IPS-20b (cell line): ENCODE data around the gene AVL9.
"Not testable (repeated sequence)": the region's sequence is repeated elsewhere in the genome, so short reads cannot be mapped to it uniquely, and the experiment has no call there.

ENCODE experiments used
- H3K27ac ChIP-seq: one replicate; pipeline ENCODE4 v1.5.1; 2013; ENCODE audit warnings: low read length
- H3K27me3 ChIP-seq: 2 replicates; pipeline ENCODE4 v1.6.1; 2013; ENCODE audit warnings: mild to moderate bottlenecking, low read length, inconsistent platforms; ENCODE audit not compliant: insufficient read depth
- H3K36me3 ChIP-seq: 2 replicates; pipeline ENCODE4 v1.6.1; 2013; ENCODE audit warnings: low read depth, mild to moderate bottlenecking, inconsistent platforms, low read length, moderate library complexity; ENCODE audit not compliant: insufficient read depth
- H3K4me1 ChIP-seq: 2 replicates; pipeline ENCODE4 v1.6.1; 2013; ENCODE audit warnings: mild to moderate bottlenecking, control low read depth, inconsistent platforms, low read length, moderate library complexity; ENCODE audit not compliant: insufficient read depth
- H3K4me3 ChIP-seq: 2 replicates; pipeline ENCODE4 v1.5.1; 2013; ENCODE audit warnings: mild to moderate bottlenecking, low read length, inconsistent platforms
- H3K9ac ChIP-seq: 2 replicates; pipeline ENCODE4 v1.6.1; 2013; ENCODE audit warnings: low read depth, mild to moderate bottlenecking, inconsistent platforms, low read length, moderate library complexity
- H3K9me3 ChIP-seq: 2 replicates; pipeline ENCODE4 v1.6.1; 2013; ENCODE audit warnings: mild to moderate bottlenecking, low read depth, low read length, inconsistent platforms; ENCODE audit not compliant: insufficient read depth

AVL9 gene

DNA sequence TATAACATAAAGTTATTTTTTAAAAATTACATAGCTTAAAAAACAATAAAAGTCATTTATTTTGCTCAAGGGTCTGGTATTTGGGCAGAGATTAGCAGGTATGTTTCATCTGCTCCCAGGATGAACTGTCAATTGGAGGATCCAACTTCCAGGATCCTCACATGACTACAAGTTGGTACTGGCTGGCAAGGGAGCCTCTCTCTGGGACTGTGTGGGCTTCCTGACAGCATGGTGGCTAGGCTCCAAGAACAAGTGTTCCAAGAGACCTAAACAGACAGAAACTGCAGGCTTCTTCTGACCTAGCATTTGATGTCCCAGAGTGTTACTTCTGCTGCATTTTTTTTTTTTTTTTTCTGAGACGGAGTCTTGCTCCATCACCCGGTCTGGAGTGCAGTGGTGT is 107.2 kb downstream of the AVL9 start:
- Histone ChIP-seq H3K9me3 (peaks cover 11% of the 10 kb centered on the region), H3K4me3 (no peak overlapping the region), H3K27me3 (no peaks in the 10 kb centered on the region), H3K4me1 (no peaks in the 10 kb centered on the region; the same call in 1 of the 2 replicates), H3K27ac (no peak overlapping the region), H3K36me3 (no peaks in the 10 kb centered on the region), H3K9ac (no peak overlapping the region)

DNA sequence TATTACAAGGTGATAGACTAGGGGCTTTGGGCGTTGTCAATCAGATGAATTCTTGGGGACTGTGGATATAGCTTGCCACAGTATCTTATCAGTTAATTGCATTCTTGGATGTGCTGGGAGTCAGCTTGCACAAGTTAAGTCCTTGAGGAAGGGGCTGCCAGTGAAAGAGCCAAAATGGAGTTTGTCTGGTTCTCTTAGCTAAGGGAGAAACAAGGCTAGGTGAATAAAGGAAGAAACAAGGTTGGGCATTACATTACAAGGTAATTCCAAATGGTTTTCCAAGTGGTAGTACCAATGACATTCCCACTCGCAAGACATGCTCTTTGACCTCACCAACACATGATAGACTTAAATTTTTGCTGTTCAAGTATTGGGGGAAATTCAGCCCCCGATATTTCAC is 108.2 kb downstream of the AVL9 start:
- not testable (repeated sequence) for H3K9ac ChIP-seq, H3K4me1 ChIP-seq, H3K36me3 ChIP-seq, H3K27ac ChIP-seq, H3K27me3 ChIP-seq
- Histone ChIP-seq H3K4me3 (peak overlapping the region; percentile 42), H3K9me3 (peaks cover 11% of the 10 kb centered on the region)

GRCh38 chr7:32604047-32604446 is 108.8 kb downstream of the AVL9 start:
- H3K4me3 ChIP-seq, H3K36me3 ChIP-seq, H3K27me3 ChIP-seq, H3K27ac ChIP-seq, H3K9ac ChIP-seq, H3K4me1 ChIP-seq: not testable (repeated sequence)
- H3K9me3 ChIP-seq = peaks cover 11% of the 10 kb centered on the region

DNA sequence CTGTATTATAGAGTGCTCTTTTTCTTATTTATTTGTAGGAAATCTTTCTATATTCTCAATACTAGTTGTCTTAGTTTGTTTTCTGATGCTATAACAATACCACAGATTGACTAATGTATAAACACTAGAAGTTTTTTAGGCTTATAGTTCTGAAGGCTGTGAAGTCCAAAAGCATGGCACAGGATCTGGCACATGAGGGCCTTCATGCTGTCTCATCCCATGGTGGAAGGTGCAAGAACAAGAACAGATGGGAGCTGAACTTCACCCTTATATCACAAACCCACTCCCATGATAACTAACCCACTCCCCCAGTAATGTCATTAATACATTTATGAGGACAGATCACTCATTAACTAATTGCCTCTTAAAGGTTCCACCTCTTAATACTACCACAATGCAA is 109.7 kb downstream of the AVL9 start:
- H3K27me3 ChIP-seq = no peaks in the 10 kb centered on the region
- no peak overlapping the region for H3K9ac ChIP-seq
- no peaks in the 10 kb centered on the region; the same call in 1 of the 2 replicates for H3K4me1 ChIP-seq
- no peak overlapping the region for H3K4me3 ChIP-seq
- H3K36me3 ChIP-seq = no peaks in the 10 kb centered on the region
- H3K9me3 ChIP-seq = peaks cover 11% of the 10 kb centered on the region
- no peak overlapping the region for H3K27ac ChIP-seq

DNA sequence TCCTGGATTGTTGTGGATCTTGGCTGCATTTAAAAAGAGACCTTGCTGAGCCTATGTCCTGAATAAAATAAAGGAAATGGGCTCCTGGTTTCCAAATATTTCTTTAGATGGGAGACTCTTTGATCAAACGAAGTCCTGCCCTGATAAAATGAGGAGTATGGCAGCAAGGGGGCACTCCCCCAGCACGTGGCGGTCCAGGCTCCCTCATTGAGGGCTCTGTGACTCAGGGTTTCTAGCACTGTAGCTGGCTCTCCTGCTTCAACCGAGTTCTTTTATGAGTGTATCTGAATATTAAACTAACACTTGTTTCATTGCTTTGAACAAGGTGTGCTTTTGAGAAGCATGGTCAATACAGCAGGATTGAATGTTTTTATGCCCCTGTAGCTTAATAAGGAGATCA is 114.2 kb downstream of the AVL9 start:
- H3K36me3 ChIP-seq = no peaks in the 10 kb centered on the region
- no peaks in the 10 kb centered on the region for H3K27me3 ChIP-seq
- H3K4me1 ChIP-seq = peaks cover 11% of the 10 kb centered on the region
- H3K9me3 ChIP-seq = peaks cover 11% of the 10 kb centered on the region
- H3K9ac ChIP-seq = no peak overlapping the region
- no peak overlapping the region for H3K4me3 ChIP-seq
- H3K27ac ChIP-seq = no peak overlapping the region

DNA sequence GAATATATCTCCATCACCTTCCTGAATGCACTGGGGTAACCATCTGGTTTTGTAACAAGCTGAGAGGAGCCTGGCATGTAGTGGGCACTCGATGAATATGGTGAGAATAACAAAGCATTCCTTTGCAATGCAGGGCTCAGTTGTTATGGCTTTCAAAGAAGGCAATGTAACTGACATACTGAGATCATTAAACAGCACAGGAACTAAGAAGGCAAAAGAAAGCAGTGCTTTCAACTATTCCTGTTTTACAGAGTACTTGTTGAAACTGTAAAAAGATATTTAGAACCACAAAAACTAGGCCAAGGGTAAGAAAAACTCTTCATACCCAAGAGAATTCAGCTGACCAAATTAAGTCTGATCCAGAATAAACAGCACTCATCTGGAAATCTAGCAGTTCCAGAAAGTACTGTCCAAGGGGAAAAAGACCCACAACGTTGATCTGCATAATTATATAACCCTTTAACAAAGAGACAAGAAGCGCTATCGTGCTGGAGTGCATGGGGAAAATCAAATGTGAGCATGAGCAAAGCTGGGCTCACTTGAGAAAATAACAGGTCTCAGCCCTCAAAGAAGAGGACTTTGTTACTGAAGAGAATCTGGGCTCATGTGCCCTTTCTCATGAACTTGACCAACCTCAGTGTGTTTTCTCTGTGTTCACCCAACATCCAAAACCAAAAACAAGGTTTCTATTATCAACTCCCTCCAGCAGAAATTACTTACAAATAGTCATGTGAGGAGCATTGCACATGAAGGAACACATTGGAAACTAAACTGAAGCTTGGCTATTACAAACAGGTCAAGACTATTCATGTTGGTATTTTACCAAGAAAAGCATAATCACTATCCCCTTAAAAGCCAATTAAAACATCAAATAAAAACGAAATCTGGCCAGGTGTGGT is 116.2 kb downstream of the AVL9 start:
- H3K4me3 ChIP-seq = no peak overlapping the region
- 0 out of 2 replicates have a peak overlapping the region, but pooled peaks have one; percentile 5 for H3K9ac ChIP-seq
- no peaks in the 10 kb centered on the region for H3K9me3 ChIP-seq
- H3K4me1 ChIP-seq = peaks cover 11% of the 10 kb centered on the region
- no peak overlapping the region for H3K27ac ChIP-seq
- H3K36me3 ChIP-seq = no peaks in the 10 kb centered on the region
- H3K27me3 ChIP-seq = no peaks in the 10 kb centered on the region

DNA sequence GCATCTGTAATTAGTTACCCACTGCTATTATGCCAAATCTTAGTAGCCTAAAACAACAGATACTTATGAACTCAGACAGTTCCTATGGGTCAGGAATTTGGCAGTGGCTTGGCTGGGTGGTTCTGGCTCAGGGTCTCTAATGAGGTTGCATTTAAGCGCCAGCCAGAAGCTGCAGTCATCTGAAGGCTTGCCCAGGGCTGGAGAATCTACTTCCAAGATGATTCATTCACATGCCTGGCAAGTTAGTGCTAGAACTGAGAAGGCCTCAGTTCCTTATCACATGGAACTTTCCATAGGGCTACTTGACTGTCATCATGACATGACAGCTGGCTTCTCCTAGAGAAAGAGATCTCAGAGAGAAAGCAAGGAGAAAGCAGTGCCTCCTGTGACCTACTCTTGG is 121.3 kb downstream of the AVL9 start:
- H3K4me3 ChIP-seq = no peak overlapping the region
- peaks cover 13% of the 10 kb centered on the region for H3K4me1 ChIP-seq
- no peak overlapping the region for H3K27ac ChIP-seq
- no peaks in the 10 kb centered on the region for H3K9me3 ChIP-seq
- no peaks in the 10 kb centered on the region for H3K36me3 ChIP-seq
- no peaks in the 10 kb centered on the region for H3K27me3 ChIP-seq
- H3K9ac ChIP-seq = no peak overlapping the region

DNA sequence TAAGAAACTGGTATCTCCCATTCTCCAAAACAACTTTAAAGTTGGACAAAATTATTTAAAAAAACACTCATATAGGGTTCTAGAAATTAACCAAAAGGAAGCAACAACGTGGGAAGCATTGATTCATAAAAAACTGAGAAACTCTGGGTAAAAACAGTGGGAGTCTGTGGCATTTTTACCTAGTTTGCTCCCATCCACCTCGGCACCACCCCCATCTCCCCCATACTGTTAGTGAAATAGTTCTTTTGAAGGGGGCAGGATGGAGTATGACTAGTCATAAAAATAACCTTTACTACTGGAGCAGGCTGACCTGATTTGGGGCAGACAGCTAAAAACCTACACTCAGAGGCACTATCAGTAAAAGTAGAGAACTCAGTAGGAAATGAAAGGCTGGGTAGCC is 123.2 kb downstream of the AVL9 start:
- H3K4me3 ChIP-seq = no peak overlapping the region
- peaks cover 11% of the 10 kb centered on the region; the same call in 1 of the 2 replicates for H3K4me1 ChIP-seq
- peak overlapping the region; percentile 27; the same call in 1 of the 2 replicates for H3K9ac ChIP-seq
- H3K27ac ChIP-seq = peak overlapping the region; percentile 71
- no peaks in the 10 kb centered on the region for H3K36me3 ChIP-seq
- no peaks in the 10 kb centered on the region for H3K9me3 ChIP-seq
- no peaks in the 10 kb centered on the region for H3K27me3 ChIP-seq

DNA sequence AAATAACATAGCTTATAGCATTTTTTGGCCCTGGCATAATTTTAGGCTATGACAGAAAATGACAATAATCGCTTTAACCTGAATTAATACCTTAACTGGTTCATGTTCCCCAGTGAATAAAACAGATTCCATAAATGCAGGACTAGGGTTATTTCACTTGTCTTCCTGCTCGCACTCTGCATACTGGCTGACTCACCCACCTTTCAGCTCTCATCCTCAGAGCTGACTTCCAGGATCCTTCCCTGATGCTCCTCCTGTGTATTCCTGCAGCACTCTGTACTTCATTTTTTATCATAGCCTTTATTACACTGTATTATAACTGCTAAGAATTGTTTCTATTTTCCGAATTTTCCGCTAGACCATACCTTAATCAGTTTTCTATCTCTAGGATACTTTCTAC is 123.7 kb downstream of the AVL9 start:
- no peaks in the 10 kb centered on the region for H3K36me3 ChIP-seq
- peaks cover 11% of the 10 kb centered on the region; the same call in 1 of the 2 replicates for H3K4me1 ChIP-seq
- H3K4me3 ChIP-seq = no peak overlapping the region
- peak overlapping the region; percentile 71 for H3K27ac ChIP-seq
- H3K9ac ChIP-seq = peak overlapping the region; percentile 27; the same call in 1 of the 2 replicates
- H3K9me3 ChIP-seq = no peaks in the 10 kb centered on the region
- H3K27me3 ChIP-seq = no peaks in the 10 kb centered on the region

- H3K9me3 ChIP-seq, H3K36me3 ChIP-seq, H3K27me3 ChIP-seq, H3K4me3 ChIP-seq, H3K9ac ChIP-seq, H3K27ac ChIP-seq: not testable (repeated sequence)
- peaks cover 11% of the 10 kb centered on the region; the same call in 1 of the 2 replicates for H3K4me1 ChIP-seq
Observed at GRCh38 chr7:32619416-32619815, 124.1 kb downstream of the AVL9 start.

DNA sequence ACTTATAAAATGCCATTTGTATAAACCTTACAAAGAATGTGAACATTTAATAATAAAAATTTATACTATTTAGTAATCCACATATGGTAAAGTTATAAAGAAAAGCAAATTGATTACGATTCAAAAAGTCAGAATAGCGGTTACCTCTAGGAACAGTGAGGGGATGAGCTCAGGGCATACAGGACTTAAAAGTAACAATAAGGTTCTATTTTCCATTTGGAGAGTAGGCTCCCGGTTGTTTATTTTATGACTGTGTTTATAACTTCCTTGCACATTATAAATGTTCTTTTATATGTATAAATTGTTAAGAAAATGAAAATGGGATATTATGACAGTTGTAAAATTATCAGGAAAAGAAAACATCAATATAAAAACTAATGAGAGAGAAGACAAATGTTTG is 135.7 kb downstream of the AVL9 start:
- H3K27ac ChIP-seq = no peak overlapping the region
- no peak overlapping the region for H3K4me3 ChIP-seq
- H3K36me3 ChIP-seq = no peaks in the 10 kb centered on the region
- no peaks in the 10 kb centered on the region for H3K27me3 ChIP-seq
- H3K4me1 ChIP-seq = no peaks in the 10 kb centered on the region
- no peaks in the 10 kb centered on the region for H3K9me3 ChIP-seq
- no peak overlapping the region for H3K9ac ChIP-seq
